Left lobe of liver (tissue), 2 donors: Measurements from ENCODE around the gene GRB2. TPM values are rescaled to one million over a fixed set of nuclear protein-coding genes. Genes with fewer than 3 reads are reported as not detected.
"Not testable (repeated sequence)": the region's sequence is repeated elsewhere in the genome, so short reads cannot be mapped to it uniquely, and the experiment has no call there.

Source experiments
- ATAC-seq: fragments of 200-7000 bp; cut with Tn5 transposase; one replicate; pipeline ENCODE4 v1.9.1; 2020; ENCODE audit warnings: mild to moderate bottlenecking, moderate library complexity
- DNase-seq: peaks from one replicate; pipeline ENCODE4 v3.0.0-alpha.2; 2020; ENCODE audit warnings: low spot score
- total RNA-seq: library from RNA; stranded (reverse); gene quantifications from one replicate; pipeline ENCODE4 v1.2.1, GENCODE V29; 2021
- donor health status: DM: no; HTN: no; CAD: no; lungs with moderate emphysema.
- donor health status: DM: no; HTN: yes; CAD: no.

Gene GRB2
- 45.8 TPM for total RNA-seq

GRCh38 chr17:75405365-75406221, at the start of gene GRB2:
GRB2 (minus strand) TSS chr17:75405678; CDS start chr17:75393628, 12,050 bp downstream.
- DNase-seq, result peak; percentile 99
- ATAC-seq, result peak; percentile 93

- not testable (repeated sequence) for ATAC-seq
Observed at GRCh38 chr17:75454672-75455071, 49.2 kb upstream of the GRB2 start.

GRCh38 chr17:75454193-75454592, 48.7 kb upstream of the GRB2 start:
- ATAC-seq (no peak), DNase-seq (no peak)

More at GRCh38 chr17:75454672-75455071, 49.2 kb upstream of the GRB2 start:
- not testable (repeated sequence) for DNase-seq

GRCh38 chr17:75450270-75450669, 44.8 kb upstream of the GRB2 start:
- no peak for DNase-seq
- ATAC-seq, result no peak

GRCh38 chr17:75447951-75448856, 42.7 kb upstream of the GRB2 start:
- ATAC-seq, result no peak
- no peak for DNase-seq

- not testable (repeated sequence) for ATAC-seq, DNase-seq
Observed at GRCh38 chr17:75445896-75446295, 40.4 kb upstream of the GRB2 start.

- DNase-seq, result no peak
- ATAC-seq, result no peak
Observed at GRCh38 chr17:75445296-75445695, 39.8 kb upstream of the GRB2 start.

GRCh38 chr17:75442168-75443103, 37.0 kb upstream of the GRB2 start:
- no peak for DNase-seq
- no peak for ATAC-seq

GRCh38 chr17:75440738-75441448, 35.4 kb upstream of the GRB2 start:
- peak; percentile 44 for ATAC-seq
- no peak for DNase-seq

- ATAC-seq (no peak), DNase-seq (no peak)
Observed at GRCh38 chr17:75439287-75439686, 33.8 kb upstream of the GRB2 start.

GRCh38 chr17:75437404-75437803, 31.9 kb upstream of the GRB2 start:
- DNase-seq, ATAC-seq: not testable (repeated sequence)

- not testable (repeated sequence) for DNase-seq
Observed at GRCh38 chr17:75434433-75434832, 29.0 kb upstream of the GRB2 start.

GRCh38 chr17:75433218-75433783, 27.8 kb upstream of the GRB2 start:
- no peak for ATAC-seq
- DNase-seq, result no peak

More at GRCh38 chr17:75434433-75434832, 29.0 kb upstream of the GRB2 start:
- not testable (repeated sequence) for ATAC-seq

GRCh38 chr17:75430159-75430974, 24.9 kb upstream of the GRB2 start:
- DNase-seq (no peak), ATAC-seq (no peak)

GRCh38 chr17:75428543-75429469, 23.3 kb upstream of the GRB2 start:
- no peak for DNase-seq
- no peak for ATAC-seq

GRCh38 chr17:75418531-75418930, 13.1 kb upstream of the GRB2 start:
- no peak for DNase-seq
- ATAC-seq, result no peak

GRCh38 chr17:75417054-75417580, 11.6 kb upstream of the GRB2 start:
- peak; percentile 35 for ATAC-seq

More at GRCh38 chr17:75417054-75417580, 11.6 kb upstream of the GRB2 start:
- no peak for DNase-seq
